SK-N-SH treated with all-trans-retinoic acid at 6 μM for 48 hours (cell line): Measurements from ENCODE around the gene GLT6D1.

ENCODE experiments used
- ATAC-seq: fragments of 200-7000 bp; cut with Tn5 transposase; 3 replicates; pipeline ENCODE4 v1.9.1; 2020; ENCODE audit warnings: mild to moderate bottlenecking, moderate library complexity
- ARNTL ChIP-seq: fragments of 450-650 bp; formaldehyde crosslinking; IDR thresholded peaks from 2 replicates; pipeline ENCODE4 v1.5.0; 2020; ENCODE audit warnings: low read depth, mild to moderate bottlenecking, moderate library complexity, borderline replicate concordance
- BACH2 ChIP-seq: fragments of 250-450 bp; sonication (Bioruptor Pico); IDR thresholded peaks from 2 replicates; pipeline ENCODE4 v1.9.0; 2021; ENCODE audit warnings: mild to moderate bottlenecking, borderline replicate concordance
- CREB5 ChIP-seq: fragments of 250-450 bp; sonication (Bioruptor Pico); IDR thresholded peaks from 2 replicates; pipeline ENCODE4 v1.5.1; 2020; ENCODE audit warnings: low read depth, mild to moderate bottlenecking, moderate library complexity
- CSDC2 ChIP-seq: fragments of 250-450 bp; sonication (Bioruptor Pico); IDR thresholded peaks from 2 replicates; pipeline ENCODE4 v1.5.0; 2020; ENCODE audit warnings: mild to moderate bottlenecking, moderate library complexity
- CSRNP3 ChIP-seq: fragments of 250-450 bp; sonication (Bioruptor Pico); IDR thresholded peaks from 2 replicates; pipeline ENCODE4 v1.5.1; 2021; ENCODE audit warnings: mild to moderate bottlenecking, moderate library complexity
- ESRRG ChIP-seq: fragments of 250-450 bp; sonication (Bioruptor Pico); IDR thresholded peaks from 2 replicates; pipeline ENCODE4 v1.6.1; 2021; ENCODE audit warnings: mild to moderate bottlenecking
- GLIS3 ChIP-seq: fragments of 250-450 bp; sonication (Bioruptor Pico); IDR thresholded peaks from 2 replicates; pipeline ENCODE4 v1.5.0; 2020; ENCODE audit warnings: mild to moderate bottlenecking, moderate library complexity
- ISL1 ChIP-seq: fragments of 250-450 bp; sonication (Bioruptor Pico); IDR thresholded peaks from 2 replicates; pipeline ENCODE4 v2.1.2; 2022; ENCODE audit warnings: mild to moderate bottlenecking, moderate library complexity
- PPARA ChIP-seq: fragments of 250-450 bp; sonication (Bioruptor Pico); IDR thresholded peaks from 2 replicates; pipeline ENCODE4 v1.5.0; 2020; ENCODE audit warnings: mild to moderate bottlenecking, borderline replicate concordance
- RARB ChIP-seq: fragments of 250-450 bp; sonication (Bioruptor Pico); IDR thresholded peaks from 2 replicates; pipeline ENCODE4 v1.8.0; 2021; ENCODE audit warnings: mild to moderate bottlenecking, moderate library complexity
- SNAI2 ChIP-seq: fragments of 250-450 bp; sonication (Bioruptor Pico); IDR thresholded peaks from 2 replicates; pipeline ENCODE4 v1.5.0; 2020; ENCODE audit warnings: mild to moderate bottlenecking, moderate library complexity
- TCF4 ChIP-seq: fragments of 250-450 bp; sonication (Bioruptor Pico); IDR thresholded peaks from 2 replicates; pipeline ENCODE4 v1.8.0; 2021; ENCODE audit warnings: mild to moderate bottlenecking, moderate library complexity, borderline replicate concordance
- TOX ChIP-seq: fragments of 250-450 bp; sonication (Bioruptor Pico); IDR thresholded peaks from 2 replicates; pipeline ENCODE4 v1.8.0; 2021; ENCODE audit warnings: mild to moderate bottlenecking, moderate library complexity, borderline replicate concordance
- TSHZ2 ChIP-seq: fragments of 250-450 bp; sonication (Bioruptor Pico); IDR thresholded peaks from 2 replicates; pipeline ENCODE4 v1.5.0; 2020; ENCODE audit warnings: mild to moderate bottlenecking, moderate library complexity
- ZFP3 ChIP-seq: fragments of 250-450 bp; sonication (Bioruptor Pico); IDR thresholded peaks from 2 replicates; pipeline ENCODE4 v1.5.0; 2020; ENCODE audit warnings: mild to moderate bottlenecking, moderate library complexity
- ZFP30 ChIP-seq: fragments of 450-650 bp; formaldehyde crosslinking; IDR thresholded peaks from 2 replicates; pipeline ENCODE4 v1.5.0; 2022; ENCODE audit warnings: mild to moderate bottlenecking, moderate library complexity
- ZNF565 ChIP-seq: fragments of 450-650 bp; formaldehyde crosslinking; conservative IDR thresholded peaks from 2 replicates; pipeline ENCODE4 v1.5.0; 2020; ENCODE audit warnings: low read depth, mild to moderate bottlenecking, moderate library complexity
- ZNF70 ChIP-seq: fragments of 450-650 bp; formaldehyde crosslinking; IDR thresholded peaks from 2 replicates; pipeline ENCODE4 v1.5.0; 2020; ENCODE audit warnings: mild to moderate bottlenecking, moderate library complexity
- TF ChIP-seq, protein P1 (sequence below): fragments of 250-450 bp; sonication (Bioruptor Pico); IDR thresholded peaks from 2 replicates; pipeline ENCODE4 v1.8.0; 2021; ENCODE audit warnings: low read depth, mild to moderate bottlenecking, moderate library complexity, borderline replicate concordance
- TF ChIP-seq, protein P2 (sequence below): fragments of 250-450 bp; sonication (Bioruptor Pico); IDR thresholded peaks from 2 replicates; pipeline ENCODE4 v1.8.0; 2020; ENCODE audit warnings: mild to moderate bottlenecking, moderate library complexity, borderline replicate concordance

Gene GLT6D1

DNA sequence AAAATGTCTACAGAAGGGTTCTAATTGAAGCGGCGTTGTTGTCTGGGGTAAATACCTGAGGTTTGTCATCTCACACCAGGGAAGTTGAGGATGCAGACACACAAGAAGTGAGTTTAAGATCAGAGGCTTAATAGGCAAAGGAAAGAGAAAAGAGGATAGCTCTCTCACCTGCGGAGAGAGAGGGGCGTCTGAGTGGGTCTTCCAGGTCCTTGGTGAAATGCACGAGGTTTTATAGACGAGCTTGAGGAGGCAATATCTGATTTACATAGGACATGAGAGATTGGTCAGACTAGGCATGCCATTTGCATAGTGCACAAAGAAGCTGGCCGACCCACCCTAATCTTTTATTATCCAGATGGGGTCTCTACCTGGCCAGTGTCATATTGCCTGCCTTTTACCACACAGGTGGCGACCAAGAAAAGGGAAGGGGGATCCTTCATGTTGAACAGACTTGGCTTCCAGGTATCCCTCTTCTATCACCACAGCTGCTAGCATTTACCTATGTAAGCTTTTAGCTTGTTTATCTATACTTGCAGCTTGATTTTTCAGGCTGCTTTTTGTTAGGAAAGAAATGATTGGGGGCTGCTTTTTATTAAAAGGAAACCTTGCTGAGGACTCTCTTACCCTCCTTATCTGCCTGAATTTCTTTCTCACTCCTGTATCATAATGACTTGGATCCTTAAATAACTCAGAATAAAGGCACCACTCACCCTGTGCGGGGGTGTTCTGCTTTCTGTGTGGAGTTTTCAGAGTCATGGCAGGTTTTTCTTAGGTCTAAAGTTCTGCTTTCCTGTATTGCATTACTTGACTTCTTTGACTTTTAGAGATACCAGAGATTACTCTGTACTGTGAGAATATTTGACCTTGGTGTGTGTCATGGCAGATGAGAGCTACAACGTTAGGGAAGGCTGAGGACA is 9.4 kb upstream of the GLT6D1 start:
- ATAC-seq: no peak
- no peak for TF ChIP-seq SNAI2 (CRISPR knock-in tag)
- TF ChIP-seq PPARA: no peak
- TF ChIP-seq GLIS3: no peak
- no peak for TF ChIP-seq ZNF70 (CRISPR knock-in tag)
- no peak for TF ChIP-seq TSHZ2
- TF ChIP-seq TOX (CRISPR knock-in tag): no peak
- no peak for TF ChIP-seq CREB5 (CRISPR knock-in tag)
- no peak for TF ChIP-seq ISL1
- TF ChIP-seq, protein P1, sequence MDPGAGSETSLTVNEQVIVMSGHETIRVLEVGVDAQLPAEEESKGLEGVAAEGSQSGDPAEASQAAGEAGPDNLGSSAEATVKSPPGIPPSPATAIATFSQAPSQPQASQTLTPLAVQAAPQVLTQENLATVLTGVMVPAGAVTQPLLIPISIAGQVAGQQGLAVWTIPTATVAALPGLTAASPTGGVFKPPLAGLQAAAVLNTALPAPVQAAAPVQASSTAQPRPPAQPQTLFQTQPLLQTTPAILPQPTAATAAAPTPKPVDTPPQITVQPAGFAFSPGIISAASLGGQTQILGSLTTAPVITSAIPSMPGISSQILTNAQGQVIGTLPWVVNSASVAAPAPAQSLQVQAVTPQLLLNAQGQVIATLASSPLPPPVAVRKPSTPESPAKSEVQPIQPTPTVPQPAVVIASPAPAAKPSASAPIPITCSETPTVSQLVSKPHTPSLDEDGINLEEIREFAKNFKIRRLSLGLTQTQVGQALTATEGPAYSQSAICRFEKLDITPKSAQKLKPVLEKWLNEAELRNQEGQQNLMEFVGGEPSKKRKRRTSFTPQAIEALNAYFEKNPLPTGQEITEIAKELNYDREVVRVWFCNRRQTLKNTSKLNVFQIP: no peak
- TF ChIP-seq ZFP3 (CRISPR knock-in tag): no peak
- TF ChIP-seq TCF4 (CRISPR knock-in tag): no peak
- no peak for TF ChIP-seq CSRNP3
- no peak for TF ChIP-seq RARB

GRCh38 chr9:135647884-135648283 is 8.5 kb upstream of the GLT6D1 start:
- TF ChIP-seq TOX (CRISPR knock-in tag) (no peak), ISL1 (no peak)
- no peak for ATAC-seq

- TF ChIP-seq, protein P1: no peak
- TF ChIP-seq ESRRG (CRISPR knock-in tag) (no peak), CSDC2 (no peak), CREB5 (CRISPR knock-in tag) (no peak), ZNF70 (CRISPR knock-in tag) (no peak), ARNTL (CRISPR knock-in tag) (no peak), RARB (no peak), ISL1 (no peak), ZNF565 (no peak), ZFP30 (no peak), GLIS3 (no peak), CSRNP3 (no peak), BACH2 (CRISPR knock-in tag) (no peak)
- TF ChIP-seq, protein P2, sequence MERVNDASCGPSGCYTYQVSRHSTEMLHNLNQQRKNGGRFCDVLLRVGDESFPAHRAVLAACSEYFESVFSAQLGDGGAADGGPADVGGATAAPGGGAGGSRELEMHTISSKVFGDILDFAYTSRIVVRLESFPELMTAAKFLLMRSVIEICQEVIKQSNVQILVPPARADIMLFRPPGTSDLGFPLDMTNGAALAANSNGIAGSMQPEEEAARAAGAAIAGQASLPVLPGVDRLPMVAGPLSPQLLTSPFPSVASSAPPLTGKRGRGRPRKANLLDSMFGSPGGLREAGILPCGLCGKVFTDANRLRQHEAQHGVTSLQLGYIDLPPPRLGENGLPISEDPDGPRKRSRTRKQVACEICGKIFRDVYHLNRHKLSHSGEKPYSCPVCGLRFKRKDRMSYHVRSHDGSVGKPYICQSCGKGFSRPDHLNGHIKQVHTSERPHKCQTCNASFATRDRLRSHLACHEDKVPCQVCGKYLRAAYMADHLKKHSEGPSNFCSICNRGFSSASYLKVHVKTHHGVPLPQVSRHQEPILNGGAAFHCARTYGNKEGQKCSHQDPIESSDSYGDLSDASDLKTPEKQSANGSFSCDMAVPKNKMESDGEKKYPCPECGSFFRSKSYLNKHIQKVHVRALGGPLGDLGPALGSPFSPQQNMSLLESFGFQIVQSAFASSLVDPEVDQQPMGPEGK (CRISPR knock-in tag): no peak
Measured at GRCh38 chr9:135644631-135645218, 5.4 kb upstream of the GLT6D1 start.

More at GRCh38 chr9:135644631-135645218, 5.4 kb upstream of the GLT6D1 start:
- ATAC-seq: no peak
